Measurements from ENCODE around the gene TPP1.

The TPP1 gene

DNA sequence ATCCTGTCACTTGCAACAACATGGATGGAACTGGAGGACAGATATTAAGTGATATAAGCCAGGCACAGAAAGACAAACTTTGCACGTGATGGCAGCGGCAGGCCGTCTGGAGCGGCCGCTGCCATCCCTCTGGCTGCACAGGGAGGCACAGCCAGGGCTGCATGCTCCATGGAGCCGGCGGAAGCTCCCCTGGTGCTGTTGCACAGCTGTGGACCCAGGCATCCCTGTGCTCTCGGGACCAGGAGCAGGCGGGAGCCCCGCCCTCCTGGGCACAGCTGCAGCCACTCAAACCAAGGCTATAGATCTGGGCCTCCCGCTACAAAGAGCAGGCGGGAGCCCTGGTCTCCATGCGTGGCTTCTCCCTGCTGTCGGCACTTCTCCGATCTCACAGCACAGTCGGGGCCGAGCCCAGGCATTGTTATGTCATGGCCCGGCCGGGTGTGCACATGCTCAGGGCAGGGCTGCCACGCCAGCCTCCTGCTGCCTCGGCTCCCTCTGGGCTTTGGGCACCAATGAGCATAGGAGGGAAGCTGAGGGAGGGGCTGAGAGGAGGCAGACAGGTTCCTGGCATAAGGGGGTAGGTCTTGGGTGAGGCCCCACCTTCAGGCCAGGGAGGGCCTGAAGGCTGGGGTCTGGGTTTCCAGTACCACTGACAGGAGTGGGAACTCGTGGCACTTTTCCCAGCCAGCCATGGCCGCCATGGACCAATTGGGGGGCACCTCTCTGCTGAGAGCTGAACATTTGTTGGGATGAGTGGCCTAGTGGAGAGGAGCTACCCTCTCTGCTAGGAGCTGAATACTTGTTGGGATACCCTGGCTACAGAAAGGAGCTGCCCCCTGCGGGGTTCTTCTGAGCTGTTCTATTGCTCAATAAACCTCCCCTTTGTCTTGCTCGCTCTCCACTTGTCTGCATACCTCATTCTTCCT lies 32.5 kb downstream of the TPP1 start:
- DNase-seq, result no peak

DNA sequence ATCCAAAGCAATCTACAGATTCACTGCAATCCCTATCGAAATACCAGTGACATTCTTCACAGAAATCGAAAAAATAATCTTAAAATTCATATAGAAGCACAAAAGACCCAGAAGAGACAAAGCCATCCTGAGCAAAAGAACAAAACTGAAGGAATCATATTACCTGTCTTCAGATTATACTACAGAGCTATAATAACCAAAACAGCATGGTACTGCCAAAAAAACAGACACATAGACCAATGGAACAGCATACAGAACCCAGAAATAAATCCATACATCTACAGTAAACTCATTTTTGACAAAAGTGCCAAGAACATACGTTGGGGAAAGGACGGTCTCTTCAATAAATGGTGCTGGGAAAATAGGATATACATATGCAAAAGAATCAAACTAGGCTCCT lies 34.7 kb downstream of the TPP1 start:
- DNase-seq, result no peak

DNA sequence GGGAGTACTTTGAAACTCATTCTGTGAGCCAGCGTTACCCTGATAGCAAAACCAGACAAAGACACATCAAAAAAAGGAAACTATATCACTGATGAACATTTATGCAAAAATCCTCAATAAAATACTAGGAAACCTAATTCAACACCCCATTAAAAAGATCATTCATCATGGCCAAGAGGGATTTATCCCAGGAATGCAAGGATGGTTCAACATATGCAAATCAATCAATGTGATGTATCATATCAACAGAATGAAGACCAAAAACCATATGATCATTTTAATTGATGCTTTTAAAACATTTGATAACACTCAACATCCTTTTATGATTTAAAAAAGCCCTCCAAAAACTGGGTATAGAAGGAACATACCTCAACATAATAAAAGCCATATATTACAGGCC lies 35.6 kb downstream of the TPP1 start:
- no peak for DNase-seq

DNA sequence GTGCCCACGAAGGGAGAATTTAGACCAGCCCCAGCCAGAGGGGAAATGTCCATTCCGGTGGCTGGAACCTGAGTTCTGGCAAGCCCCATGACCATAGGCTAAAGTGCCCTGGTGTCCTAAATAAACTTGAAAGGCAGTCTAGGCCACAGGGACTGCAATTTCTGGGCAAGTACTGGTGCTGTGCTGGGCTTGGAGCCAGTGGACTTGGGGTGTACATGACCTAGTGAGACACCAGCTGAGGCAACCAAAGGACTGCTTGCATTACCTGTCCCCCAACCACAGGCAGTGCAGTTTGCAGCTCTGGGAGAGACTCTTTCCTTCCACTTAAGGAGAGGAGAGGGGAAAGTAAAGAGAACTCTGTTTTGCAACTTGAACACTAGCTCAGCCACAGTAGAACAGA lies 39.5 kb downstream of the TPP1 start:
- DNase-seq, result no peak

DNA sequence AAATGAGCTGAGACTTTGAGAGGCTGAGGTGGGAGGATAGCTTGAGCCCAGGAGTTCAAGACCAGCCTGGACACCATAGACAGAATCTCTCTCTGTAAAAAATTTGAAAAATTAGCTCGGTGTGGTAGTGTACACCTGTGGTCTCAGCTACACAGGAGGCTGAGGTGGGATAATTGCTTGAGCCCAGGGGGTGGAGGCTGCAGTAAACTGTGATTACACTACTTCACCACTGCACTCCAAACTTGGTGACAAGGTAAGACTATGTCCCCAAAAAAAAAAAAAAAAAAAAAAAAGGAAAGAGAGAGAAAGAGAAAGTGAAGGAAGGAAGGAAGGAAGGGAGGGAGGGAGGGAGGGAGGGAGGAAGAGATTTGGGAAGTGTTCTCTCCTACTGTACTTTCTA lies 41.1 kb downstream of the TPP1 start:
- no peak for DNase-seq

DNA sequence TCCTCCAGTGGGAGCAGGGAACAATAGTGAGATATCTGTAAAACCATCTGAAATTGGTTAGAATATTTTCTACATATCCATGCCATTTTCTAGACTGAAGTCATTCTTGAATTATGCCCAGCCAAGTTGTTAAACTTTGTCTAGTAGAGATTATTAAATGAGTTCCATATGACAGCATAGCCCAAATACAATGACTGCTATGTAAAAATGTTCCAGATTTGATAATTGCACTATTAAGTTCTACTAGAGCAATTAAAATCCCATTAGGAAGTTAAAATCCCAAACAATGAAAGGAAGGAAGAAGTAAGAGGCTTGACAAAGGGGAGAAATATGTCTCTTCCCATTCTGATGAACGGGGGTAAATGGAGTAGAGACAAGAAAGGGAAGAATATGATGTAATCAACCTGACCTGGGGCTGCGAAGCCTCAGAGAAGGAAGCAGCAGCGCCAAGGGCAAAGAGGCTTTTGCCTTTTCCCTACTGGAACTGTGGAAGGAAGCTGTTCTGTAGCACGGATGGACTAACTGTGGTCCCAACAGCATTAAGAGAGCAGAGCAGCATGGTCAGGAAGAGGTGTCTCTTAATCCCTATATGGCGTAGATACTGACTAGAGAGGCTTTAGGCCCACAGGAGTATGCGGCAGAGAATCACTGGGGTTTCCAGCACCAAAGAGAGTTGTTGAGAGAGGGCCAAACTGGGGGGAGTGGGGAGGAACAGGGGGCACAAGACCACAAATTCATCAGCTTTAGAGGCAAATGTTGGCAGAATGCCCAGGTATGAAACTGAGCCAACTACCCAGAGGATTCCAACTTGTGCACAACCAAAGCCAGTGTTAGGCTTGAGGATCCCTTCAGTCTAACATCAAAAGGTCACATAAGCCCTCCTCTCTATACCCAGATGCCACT lies 42.5 kb downstream of the TPP1 start:
- DNase-seq, result peak; percentile 59

DNA sequence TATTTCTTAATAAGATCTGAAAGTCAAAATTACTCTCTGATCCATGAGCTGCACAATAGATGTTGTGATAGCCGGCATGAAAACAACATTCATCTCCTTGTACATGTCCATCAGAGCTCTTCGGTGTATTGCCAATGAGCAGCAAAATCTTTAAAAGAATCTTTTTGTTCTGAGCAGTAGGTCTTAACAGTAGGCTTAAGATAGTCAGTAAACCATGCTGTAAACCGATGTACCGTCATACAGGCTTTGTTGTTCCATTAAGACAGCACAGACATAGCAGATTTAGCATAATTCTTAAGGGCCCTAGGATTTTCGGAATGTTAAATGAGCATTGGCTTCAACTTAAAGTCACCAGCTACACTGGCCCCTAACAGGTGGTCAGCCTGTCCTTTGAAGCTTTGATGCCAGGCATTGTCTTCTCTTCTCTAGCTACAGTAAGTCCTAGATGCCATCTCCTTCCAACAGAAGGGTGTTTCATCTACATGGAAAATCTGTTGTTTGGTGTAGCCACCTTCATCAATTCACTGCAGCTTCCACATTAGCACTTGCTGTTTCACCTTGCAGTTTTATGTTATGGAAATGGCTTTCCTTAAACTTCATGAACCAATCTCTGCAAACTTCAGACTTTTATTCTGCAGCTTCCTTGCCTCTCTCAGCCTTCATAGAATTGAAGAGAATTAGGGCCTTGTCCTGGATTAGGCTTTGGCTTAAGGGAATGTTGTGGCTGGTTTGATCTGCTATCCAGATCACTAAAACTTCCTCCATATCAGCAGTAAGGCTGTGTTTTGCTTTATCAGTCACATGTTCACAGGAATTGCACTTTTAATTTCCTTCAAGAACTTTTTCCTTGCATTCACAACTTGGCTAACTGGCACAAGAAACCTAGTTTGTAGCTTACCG lies 44.2 kb downstream of the TPP1 start:
- DNase-seq, result no peak

DNA sequence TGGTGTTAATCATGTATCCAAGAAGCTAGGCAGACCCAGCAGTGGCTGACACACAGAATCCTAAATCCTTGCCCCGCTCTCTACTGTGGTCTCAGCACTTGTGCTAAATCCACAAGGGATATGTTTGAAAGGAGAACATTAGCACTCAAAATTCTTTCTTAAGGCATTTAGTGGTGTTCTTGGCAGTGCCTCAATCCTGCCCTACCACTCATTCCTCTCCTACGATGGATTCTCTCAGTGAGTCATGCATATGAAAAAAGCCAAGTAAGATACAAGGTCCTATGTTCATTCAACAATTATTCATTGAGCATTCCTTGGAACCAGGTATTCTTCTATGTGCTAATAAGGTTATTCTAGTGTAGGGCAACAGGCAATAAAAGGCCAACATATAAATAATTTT lies 47.0 kb downstream of the TPP1 start:
- DNase-seq, result no peak

DNA sequence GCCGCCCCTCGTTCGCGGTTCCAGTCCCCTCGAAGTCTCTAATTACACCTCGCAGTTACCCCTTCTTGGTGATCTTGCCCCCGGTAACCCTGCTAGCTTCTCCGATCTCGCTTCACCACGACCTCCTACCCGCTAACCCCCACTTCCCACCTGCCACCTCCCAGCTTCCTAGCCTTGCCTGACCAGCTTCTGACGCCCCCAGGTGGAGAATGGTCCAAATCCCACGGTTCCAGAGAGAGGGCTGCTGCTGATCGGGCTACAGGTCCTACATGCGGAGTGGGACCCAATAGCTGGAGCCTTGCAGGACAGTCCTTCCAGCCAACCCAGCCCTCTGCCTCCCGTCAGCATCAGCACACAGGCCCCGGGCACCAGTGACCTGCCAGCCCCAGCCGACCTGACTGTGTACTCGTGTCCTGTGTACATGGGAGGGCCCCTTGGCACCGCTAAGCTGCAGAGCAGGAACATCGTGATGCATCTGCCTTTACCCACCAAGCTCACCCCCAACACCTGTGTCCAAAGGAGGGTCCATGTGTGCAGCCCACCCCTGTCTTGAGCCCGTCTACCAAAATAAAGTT lies 47.7 kb downstream of the TPP1 start:
- no peak for DNase-seq

DNA sequence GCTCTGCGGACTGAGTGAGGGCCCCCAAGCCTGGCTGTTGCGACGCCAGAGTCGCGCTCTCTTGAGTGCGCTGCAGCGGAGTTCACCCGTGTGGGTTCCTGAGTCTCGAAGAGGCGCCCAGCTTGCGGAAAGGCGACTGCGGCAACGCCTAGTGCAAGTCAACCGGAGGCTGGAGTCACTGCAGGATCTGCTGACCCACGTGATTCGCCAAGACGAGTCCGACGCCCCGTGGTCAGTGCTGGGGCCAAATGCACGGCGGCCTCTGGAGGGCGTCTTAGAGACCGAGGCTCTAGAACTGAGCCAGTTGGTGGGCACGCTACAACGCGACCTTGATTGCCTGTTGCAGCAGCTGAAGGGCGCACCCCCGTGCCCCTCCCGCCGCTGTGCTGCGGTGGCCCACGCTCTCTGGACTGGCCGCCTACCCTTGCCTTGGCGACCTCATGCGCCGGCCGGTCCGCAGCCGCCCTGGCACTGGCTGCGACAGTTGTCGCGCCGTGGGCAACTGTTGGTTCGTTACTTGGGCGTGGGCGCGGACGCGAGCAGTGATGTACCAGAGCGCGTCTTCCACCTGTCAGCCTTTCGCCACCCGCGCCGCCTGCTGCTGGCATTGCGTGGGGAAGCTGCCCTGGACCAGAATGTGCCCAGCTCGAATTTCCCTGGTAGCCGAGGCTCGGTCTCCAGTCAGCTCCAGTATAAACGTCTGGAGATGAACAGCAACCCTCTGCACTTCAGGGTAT lies 48.4 kb downstream of the TPP1 start:
- DNase-seq, result no peak

DNA sequence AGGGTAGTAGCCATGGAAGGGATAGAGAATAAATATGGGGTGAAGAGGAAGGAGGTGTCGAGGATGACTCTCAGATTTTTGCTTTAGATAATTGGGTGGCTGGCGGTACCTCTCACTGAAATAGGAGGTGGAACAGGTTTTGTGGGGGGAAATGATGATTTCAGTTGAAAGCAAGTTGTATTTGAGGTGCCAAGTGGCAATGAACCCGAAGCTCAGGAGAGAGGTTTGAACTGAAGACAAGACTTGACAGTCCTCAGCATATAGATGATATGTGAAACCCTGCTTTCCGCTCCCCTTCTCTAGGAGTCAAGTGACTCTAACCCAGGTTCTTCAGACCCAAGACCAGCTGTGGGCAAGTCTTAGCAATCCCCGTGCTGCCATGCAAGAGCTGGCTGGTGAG lies 49.5 kb downstream of the TPP1 start:
- no peak for DNase-seq

DNA sequence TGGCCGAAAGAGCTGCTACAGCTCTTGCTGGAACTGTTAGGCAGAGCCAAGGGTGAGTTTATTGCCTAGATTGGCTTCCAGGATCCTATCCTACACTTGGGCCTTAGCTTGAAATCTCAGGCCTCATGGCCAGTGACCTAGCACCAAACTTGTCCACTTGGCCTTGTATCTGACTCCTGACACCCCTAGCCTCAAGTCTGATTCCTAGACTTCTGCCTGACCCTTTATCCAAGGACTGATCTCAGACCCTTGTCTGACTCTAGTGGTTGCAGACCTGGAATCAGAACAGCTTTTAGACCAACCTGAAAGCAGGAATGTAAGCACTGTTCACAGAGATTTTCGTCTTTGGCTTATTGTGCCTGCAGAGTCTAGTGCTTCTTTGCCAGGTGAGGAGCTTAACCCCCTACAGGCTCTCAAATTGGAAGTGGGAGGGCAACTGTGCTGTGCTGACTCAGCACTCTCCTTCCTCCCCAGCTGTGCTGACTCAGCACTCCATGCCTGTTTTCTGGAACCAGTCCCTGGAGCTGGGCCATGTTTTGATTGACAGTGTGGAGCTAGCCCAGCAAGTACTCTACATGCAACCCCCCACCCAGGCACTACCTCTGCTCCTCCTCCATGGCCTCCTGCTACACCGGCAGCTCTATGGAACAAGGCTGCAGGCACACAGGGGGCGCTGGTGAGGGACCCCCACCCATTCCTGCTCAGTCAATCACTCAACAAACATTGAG lies 50.9 kb downstream of the TPP1 start:
- peak; percentile 71 for DNase-seq

DNA sequence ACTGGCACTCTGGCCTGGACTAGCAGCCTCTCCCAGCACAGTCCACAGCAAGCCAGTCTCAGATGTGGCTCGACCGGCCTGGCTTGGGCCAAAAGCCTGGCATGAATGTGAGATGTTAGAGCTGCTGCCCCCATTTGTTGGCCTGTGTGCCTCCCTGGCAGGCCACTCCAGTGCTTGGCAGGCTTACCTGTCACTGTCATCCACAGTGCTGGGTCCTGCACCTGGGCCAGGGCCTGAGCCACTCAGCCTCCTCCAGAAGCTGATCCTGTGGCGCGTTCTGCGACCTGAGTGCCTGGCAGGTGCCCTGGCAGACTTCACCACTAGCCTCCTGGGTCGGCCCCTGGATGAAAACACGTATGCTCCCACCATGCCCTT lies 51.9 kb downstream of the TPP1 start:
- no peak for DNase-seq

DNA sequence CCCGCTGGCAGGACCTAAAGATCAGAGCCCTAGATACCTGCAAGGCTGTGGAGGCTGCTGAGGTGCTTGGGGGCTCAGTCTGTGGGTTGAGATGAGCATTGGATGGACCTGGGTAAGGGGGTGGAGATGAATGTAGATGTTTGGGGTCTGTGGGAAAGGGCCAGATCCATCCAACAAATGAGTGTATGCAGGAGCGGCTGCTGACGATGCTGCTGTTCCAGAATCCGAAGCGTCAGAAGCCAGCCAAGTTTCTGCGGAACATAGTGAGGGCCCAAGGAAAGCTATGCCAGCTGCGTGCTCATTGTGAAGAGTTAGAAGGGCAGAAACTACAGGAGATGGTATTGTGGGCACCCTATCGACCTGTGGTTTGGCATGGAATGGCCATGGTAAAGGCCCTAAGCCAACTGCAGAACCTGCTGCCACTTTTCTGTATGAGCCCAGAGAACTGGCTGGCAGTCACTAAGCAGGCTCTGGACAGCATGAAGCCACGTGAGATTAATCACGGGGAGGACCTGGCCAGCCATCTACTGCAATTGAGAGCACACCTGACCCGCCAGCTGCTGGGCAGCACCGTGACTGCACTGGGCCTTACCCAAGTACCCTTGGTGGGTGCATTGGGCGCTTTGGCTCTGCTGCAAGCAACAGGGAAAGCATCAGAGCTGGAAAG lies 52.4 kb downstream of the TPP1 start:
- no peak for DNase-seq

DNA sequence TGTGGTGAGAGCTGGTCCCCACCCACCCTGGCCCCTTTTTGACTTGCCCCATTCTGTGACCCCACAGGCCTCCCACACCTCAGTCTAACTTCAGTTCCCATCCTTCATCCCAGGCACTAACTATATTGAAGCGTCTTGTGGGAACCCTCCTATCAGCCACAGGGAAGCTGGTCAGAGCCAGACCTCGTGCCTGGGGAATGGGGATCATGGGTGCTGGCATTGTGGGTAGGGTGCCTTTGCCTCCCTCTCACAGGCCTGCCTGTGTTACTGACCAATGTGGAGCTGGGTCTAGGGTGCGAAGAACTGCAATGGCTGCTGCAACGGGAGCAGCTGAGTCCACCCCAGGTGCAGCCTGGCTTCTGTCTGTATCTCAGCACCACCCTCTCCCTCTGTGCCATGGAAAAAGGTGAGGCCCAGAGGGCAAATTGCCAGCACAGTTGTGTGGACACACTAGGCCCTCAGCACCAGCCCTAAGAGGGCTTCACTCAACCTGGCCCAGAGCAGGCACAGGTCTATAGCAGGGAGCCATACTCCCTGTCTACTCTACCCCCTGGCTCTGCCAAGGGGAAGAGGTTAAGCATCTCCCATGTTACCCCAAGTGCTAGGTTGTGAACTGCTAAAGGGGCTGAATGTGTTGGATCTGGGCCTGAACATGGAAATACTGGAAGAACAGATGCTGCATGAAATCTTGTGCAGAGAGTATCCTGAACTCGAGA lies 53.1 kb downstream of the TPP1 start:
- DNase-seq, result no peak

DNA sequence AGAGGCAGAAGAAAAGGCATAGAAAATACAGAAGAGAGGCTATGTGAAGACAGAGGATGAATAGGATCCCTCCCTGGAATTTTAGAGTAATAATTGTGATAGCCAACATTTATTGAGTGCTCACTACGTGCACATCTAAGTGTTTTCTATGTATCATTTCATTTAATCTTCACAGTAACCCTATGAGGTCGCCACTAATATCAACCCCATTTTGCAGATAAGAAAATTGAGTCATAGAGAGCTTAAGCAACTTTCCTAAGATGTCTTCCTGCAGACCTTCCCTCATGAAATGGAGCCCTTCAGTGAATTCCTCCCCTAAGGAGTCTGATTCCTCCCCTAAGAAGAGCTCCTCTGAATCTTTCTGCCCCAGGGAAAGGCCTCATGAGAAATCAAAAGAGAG lies 53.9 kb downstream of the TPP1 start:
- DNase-seq, result no peak

DNA sequence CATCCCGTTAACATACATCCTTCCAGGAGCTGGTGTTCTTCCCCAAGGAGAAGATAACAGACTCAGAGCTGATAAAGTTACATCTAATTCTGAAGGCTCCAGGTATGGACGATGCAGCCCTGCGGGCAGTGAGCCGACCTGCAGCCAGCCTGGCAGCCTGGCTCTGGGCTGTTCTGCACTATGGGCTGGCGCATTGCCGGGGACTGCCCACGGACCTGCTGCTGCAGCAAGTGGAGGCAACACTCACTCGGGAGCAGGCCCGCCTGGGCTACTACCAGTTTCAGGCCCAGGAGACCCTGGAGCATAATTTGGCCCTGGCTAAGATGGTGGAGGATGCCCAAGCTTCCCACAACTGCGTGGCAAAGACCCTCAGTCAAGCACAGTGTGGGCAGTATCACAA lies 55.6 kb downstream of the TPP1 start:
- DNase-seq, result no peak

DNA sequence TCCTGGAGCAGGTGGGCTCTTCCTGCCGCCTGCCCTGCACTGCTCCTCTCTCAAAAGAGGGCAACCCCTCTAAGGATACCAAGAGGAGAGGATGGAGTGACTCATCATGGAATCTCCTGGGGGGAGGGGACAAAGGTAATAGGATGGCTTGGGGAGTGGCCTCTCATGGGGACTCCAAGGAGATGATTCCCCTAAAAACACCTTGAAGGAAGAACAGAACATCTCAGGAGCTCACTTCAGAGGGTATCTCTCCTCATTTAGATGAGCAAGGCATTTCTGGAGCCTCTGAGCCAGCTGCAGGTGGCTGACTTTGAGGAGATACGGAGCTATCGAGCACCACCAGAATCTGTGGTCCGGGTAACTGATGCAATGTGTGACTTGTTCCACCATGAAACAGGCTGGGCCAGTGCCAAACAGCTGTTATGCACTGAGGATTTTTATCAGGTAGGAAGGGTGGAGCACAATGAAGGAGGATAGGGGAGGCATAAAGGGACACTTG lies 56.1 kb downstream of the TPP1 start:
- peak; percentile 44 for DNase-seq

Data from hematopoietic multipotent progenitor cell treated with erythropoietin and hydrocortisone succinate and interleukin-3 and kit ligand, for 4 days (in vitro differentiated cells).